H9 (cell line): ENCODE results near the gene CDH4. TPM values are rescaled to one million over a fixed set of nuclear protein-coding genes. Genes with fewer than 3 reads are reported as not detected.

Source experiments
- DNase-seq: peaks from one replicate; pipeline ENCODE4 v3.0.0-alpha.2; 2017
- H2AFZ ChIP-seq: one replicate; pipeline ENCODE4 v1.6.1; 2013; ENCODE audit warnings: mild to moderate bottlenecking, low read length, control low read depth, moderate library complexity
- H2AK5ac ChIP-seq: 2 replicates; pipeline ENCODE4 v1.6.1; 2013; ENCODE audit warnings: low read length, control low read depth, mixed read lengths; ENCODE audit not compliant: insufficient read length
- H2BK120ac ChIP-seq: one replicate; pipeline ENCODE4 v1.6.1; 2013; ENCODE audit warnings: low read depth, mild to moderate bottlenecking, low read length, control low read depth, inconsistent platforms; ENCODE audit not compliant: poor library complexity, severe bottlenecking
- H2BK12ac ChIP-seq: 2 replicates; pipeline ENCODE4 v1.6.1; 2013; ENCODE audit warnings: low read length, control low read depth, mixed read lengths, low read depth; ENCODE audit not compliant: insufficient read length
- H2BK15ac ChIP-seq: 2 replicates; pipeline ENCODE4 v1.6.1; 2013; ENCODE audit warnings: low read depth, low read length, control low read depth
- H2BK20ac ChIP-seq: one replicate; pipeline ENCODE4 v1.6.1; 2013; ENCODE audit warnings: low read depth, mild to moderate bottlenecking, low read length, control low read depth, inconsistent platforms; ENCODE audit not compliant: poor library complexity, severe bottlenecking
- H2BK5ac ChIP-seq: 2 replicates; pipeline ENCODE4 v1.6.1; 2013; ENCODE audit warnings: low read length, control low read depth, mixed read lengths; ENCODE audit not compliant: insufficient read length
- H3K14ac ChIP-seq: 2 replicates; pipeline ENCODE4 v1.6.1; 2013; ENCODE audit warnings: low read length, control low read depth; ENCODE audit not compliant: insufficient read depth
- H3K18ac ChIP-seq: 2 replicates; pipeline ENCODE4 v1.6.1; 2013; ENCODE audit warnings: low read depth, mild to moderate bottlenecking, mixed read lengths, low read length, control low read depth; ENCODE audit not compliant: insufficient read length
- H3K23ac ChIP-seq: 2 replicates; pipeline ENCODE4 v1.6.1; 2013; ENCODE audit warnings: low read length, control low read depth, mixed read lengths, low read depth; ENCODE audit not compliant: insufficient read length
- H3K23me2 ChIP-seq: 2 replicates; pipeline ENCODE4 v1.6.1; 2013; ENCODE audit warnings: low read depth, mild to moderate bottlenecking, mixed read lengths, low read length, control low read depth; ENCODE audit not compliant: insufficient read length, poor library complexity, severe bottlenecking
- H3K27ac ChIP-seq: 2 replicates; pipeline ENCODE4 v1.5.1; 2013; ENCODE audit warnings: low read length, control low read depth, mixed read lengths, low read depth; ENCODE audit not compliant: insufficient read length
- H3K27me3 ChIP-seq: 2 replicates; pipeline ENCODE4 v1.6.1; 2013; ENCODE audit warnings: low read length, control low read depth, inconsistent platforms; ENCODE audit not compliant: insufficient read depth
- H3K4ac ChIP-seq: 2 replicates; pipeline ENCODE4 v1.6.1; 2013; ENCODE audit warnings: low read depth, mild to moderate bottlenecking, control low read depth, inconsistent platforms, low read length, moderate library complexity
- H3K4me1 ChIP-seq: 2 replicates; pipeline ENCODE4 v1.6.1; 2013; ENCODE audit warnings: low read length, control low read depth, inconsistent platforms; ENCODE audit not compliant: insufficient read depth
- H3K4me2 ChIP-seq: 2 replicates; pipeline ENCODE4 v1.6.1; 2013; ENCODE audit warnings: low read length, control low read depth, mixed read lengths; ENCODE audit not compliant: insufficient read length, insufficient read depth
- H3K56ac ChIP-seq: 2 replicates; pipeline ENCODE4 v1.6.1; 2013; ENCODE audit warnings: low read depth, mild to moderate bottlenecking, mixed read lengths, low read length, control low read depth; ENCODE audit not compliant: insufficient read length
- H3K79me1 ChIP-seq: 2 replicates; pipeline ENCODE4 v1.6.1; 2013; ENCODE audit warnings: low read depth, mild to moderate bottlenecking, moderate library complexity, low read length, control low read depth, inconsistent platforms; ENCODE audit not compliant: insufficient read depth, poor library complexity, severe bottlenecking
- H3K79me2 ChIP-seq: 2 replicates; pipeline ENCODE4 v1.6.1; 2013; ENCODE audit warnings: low read length, control low read depth, inconsistent platforms; ENCODE audit not compliant: insufficient read depth
- H3K9ac ChIP-seq: 2 replicates; pipeline ENCODE4 v1.6.1; 2013; ENCODE audit warnings: low read length, control low read depth, mixed read lengths; ENCODE audit not compliant: insufficient read length; ENCODE audit errors: extremely low read depth
- H3K9me3 ChIP-seq: one replicate; pipeline ENCODE4 v1.6.1; 2013; ENCODE audit warnings: low read depth, low read length, inconsistent platforms; ENCODE audit not compliant: control insufficient read depth
- H3T11ph ChIP-seq: one replicate; pipeline ENCODE4 v1.6.1; 2013; ENCODE audit warnings: mild to moderate bottlenecking, low read length, control low read depth, inconsistent platforms
- H4K20me1 ChIP-seq: one replicate; pipeline ENCODE4 v1.6.1; 2013; ENCODE audit not compliant: control insufficient read depth, insufficient read length, insufficient read depth
- H4K5ac ChIP-seq: 2 replicates; pipeline ENCODE4 v1.6.1; 2013; ENCODE audit warnings: low read depth, mild to moderate bottlenecking, mixed read lengths, low read length, control low read depth; ENCODE audit not compliant: insufficient read length
- H4K8ac ChIP-seq: replicated peaks from 2 replicates; pipeline ENCODE4 v1.6.1; 2013; ENCODE audit warnings: low read length, control low read depth, mixed read lengths, low read depth; ENCODE audit not compliant: insufficient read length
- H4K91ac ChIP-seq: 2 replicates; pipeline ENCODE4 v1.6.1; 2013; ENCODE audit warnings: low read depth, mild to moderate bottlenecking, moderate library complexity, mixed read lengths, low read length, control low read depth; ENCODE audit not compliant: insufficient read length
- H3K27ac Mint-ChIP-seq, 3 experiments: 2 replicates in 2 of 3; 3 replicates in 1 of 3; pipeline ENCODE4 v1.8.0; 2020 to 2021; ENCODE audit warnings: mixed read lengths in 3 of 3, mild to moderate bottlenecking in 1 of 3, moderate library complexity in 1 of 3
- H3K27me3 Mint-ChIP-seq: 2 replicates; pipeline ENCODE4 v1.8.0; 2021; ENCODE audit warnings: low read depth, mild to moderate bottlenecking, moderate library complexity, mixed read lengths
- H3K36me3 Mint-ChIP-seq, 3 experiments: 2 replicates in 2 of 3; 3 replicates in 1 of 3; pipeline ENCODE4 v1.8.0; 2020 to 2021; ENCODE audit warnings: low read depth in 3 of 3, mixed read lengths in 3 of 3; ENCODE audit not compliant: insufficient read depth in 1 of 3
- H3K4me1 Mint-ChIP-seq, 2 experiments: 2 replicates each; pipeline ENCODE4 v1.8.0; 2020; ENCODE audit warnings: mixed read lengths in 2 of 2
- H3K4me3 Mint-ChIP-seq, 2 experiments: 2 replicates in 1 of 2; 3 replicates in 1 of 2; pipeline ENCODE4 v1.8.0; 2020 to 2021; ENCODE audit warnings: mild to moderate bottlenecking in 2 of 2, mixed read lengths in 2 of 2, moderate library complexity in 1 of 2
- H3K9me3 Mint-ChIP-seq, 2 experiments: 2 replicates in 1 of 2; 3 replicates in 1 of 2; pipeline ENCODE4 v1.8.0; 2020; ENCODE audit warnings: mild to moderate bottlenecking in 2 of 2, mixed read lengths in 2 of 2, moderate library complexity in 1 of 2
- WGBS: extraction: QIAGEN DNeasy Blood & Tissue Kit; methylation state at CpG from one replicate; pipeline ENCODE4 v1.1.7; 2013; ENCODE audit warnings: missing lambda C conversion rate, low lambda C conversion rate, mixed read lengths; ENCODE audit not compliant: insufficient read length; ENCODE audit errors: extremely low coverage; 5-methylcytosine and 5-hydroxymethylcytosine counted together
- total RNA-seq: library from RNA; stranded (reverse); gene quantifications from 2 replicates; pipeline ENCODE4 v1.2.1, GENCODE V29; 2021
- TF ChIP-seq, protein P1 (sequence below): fragments of 200-600 bp; sonication (generic); conservative IDR thresholded peaks from 3 replicates; pipeline ENCODE4 v1.8.0; 2021; ENCODE audit warnings: antibody characterized with exemption, mild to moderate bottlenecking

Gene CDH4
- total RNA-seq, 1 experiment from 2014 or later: 3.0 TPM

DNA sequence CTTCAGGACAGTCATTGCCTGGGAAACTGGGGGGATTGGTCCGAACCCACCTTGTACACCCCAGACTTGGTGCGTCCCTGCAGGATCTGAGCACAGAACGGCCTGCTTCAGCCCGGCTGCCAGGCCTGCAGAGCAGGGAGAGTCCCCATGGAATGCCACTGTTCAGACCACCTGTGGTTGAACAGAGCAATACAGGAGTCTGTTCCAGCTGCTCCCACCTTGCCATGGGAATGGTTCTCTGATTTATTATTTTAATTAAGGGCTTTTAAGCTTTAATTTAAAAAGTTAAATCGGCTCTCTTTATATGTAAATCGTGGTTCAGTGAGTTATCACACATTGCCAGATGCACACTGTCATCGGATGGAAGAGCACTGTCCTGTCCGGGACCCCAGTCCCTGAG, 310.4 kb downstream of the CDH4 start:
- TF ChIP-seq, protein P1, sequence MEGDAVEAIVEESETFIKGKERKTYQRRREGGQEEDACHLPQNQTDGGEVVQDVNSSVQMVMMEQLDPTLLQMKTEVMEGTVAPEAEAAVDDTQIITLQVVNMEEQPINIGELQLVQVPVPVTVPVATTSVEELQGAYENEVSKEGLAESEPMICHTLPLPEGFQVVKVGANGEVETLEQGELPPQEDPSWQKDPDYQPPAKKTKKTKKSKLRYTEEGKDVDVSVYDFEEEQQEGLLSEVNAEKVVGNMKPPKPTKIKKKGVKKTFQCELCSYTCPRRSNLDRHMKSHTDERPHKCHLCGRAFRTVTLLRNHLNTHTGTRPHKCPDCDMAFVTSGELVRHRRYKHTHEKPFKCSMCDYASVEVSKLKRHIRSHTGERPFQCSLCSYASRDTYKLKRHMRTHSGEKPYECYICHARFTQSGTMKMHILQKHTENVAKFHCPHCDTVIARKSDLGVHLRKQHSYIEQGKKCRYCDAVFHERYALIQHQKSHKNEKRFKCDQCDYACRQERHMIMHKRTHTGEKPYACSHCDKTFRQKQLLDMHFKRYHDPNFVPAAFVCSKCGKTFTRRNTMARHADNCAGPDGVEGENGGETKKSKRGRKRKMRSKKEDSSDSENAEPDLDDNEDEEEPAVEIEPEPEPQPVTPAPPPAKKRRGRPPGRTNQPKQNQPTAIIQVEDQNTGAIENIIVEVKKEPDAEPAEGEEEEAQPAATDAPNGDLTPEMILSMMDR: no peak
- no peak for DNase-seq
- Histone ChIP-seq H3K4me1 (peaks cover 5% of the 10 kb centered on the region; the same call in 1 of the 2 replicates), H2AK5ac (no peak overlapping the region), H3K23ac (no peak overlapping the region), H3K9ac (no peak overlapping the region), H2AFZ (no peak overlapping the region), H3K23me2 (no peaks in the 10 kb centered on the region), H3T11ph (no peak overlapping the region), H3K27me3 (peaks cover 3% of the 10 kb centered on the region; the same call in 1 of the 2 replicates), H3K79me1 (no peaks in the 10 kb centered on the region), H4K20me1 (no peaks in the 10 kb centered on the region), H4K5ac (no peak overlapping the region), H2BK5ac (no peak overlapping the region), H3K18ac (no peak overlapping the region), H3K56ac (no peak overlapping the region), H3K4me2 (no peak overlapping the region), H3K14ac (no peak overlapping the region), H3K27ac (no peak overlapping the region), H2BK12ac (no peak overlapping the region), H3K4ac (no peak overlapping the region), H2BK20ac (no peak overlapping the region), H3K79me2 (no peaks in the 10 kb centered on the region), H3K9me3 (no peaks in the 10 kb centered on the region), H4K91ac (no peak overlapping the region), H4K8ac (no peak overlapping the region), H2BK120ac (no peak overlapping the region), H2BK15ac (no peak overlapping the region)
- Mint-ChIP-seq H3K4me1 (peaks cover 43 to 48% of the 10 kb centered on the region in 2 experiments), H3K27ac (no peak overlapping the region), H3K27me3 (peaks cover 26% of the 10 kb centered on the region), H3K4me3 (no peak overlapping the region), H3K9me3 (peaks cover 3 to 5% of the 10 kb centered on the region in 2 experiments; a peak in 4 of 5 replicates), H3K36me3 (peaks cover 0 to 6% (median 2%) of the 10 kb centered on the region in 3 experiments; a peak in 2 of 7 replicates)
- WGBS: no CpG with 5 or more reads among the region's 8 CpGs
